GM12878 (cell line): Measurements from ENCODE around the gene SLC25A29.

Source experiments
- ATF3 ChIP-seq: IDR thresholded peaks from 2 replicates; pipeline ENCODE4 v1.6.1; 2011; ENCODE audit warnings: low read depth, mild to moderate bottlenecking, low read length, moderate library complexity, borderline replicate concordance; ENCODE audit errors: extremely low read depth
- CTCF ChIP-seq, 3 experiments: IDR thresholded peaks in 2 of 3; conservative IDR thresholded peaks in 1 of 3; 2 replicates each; pipeline ENCODE4 v1.5.1; 2011; ENCODE audit warnings: low read depth in 3 of 3, low read length in 3 of 3, mild to moderate bottlenecking in 3 of 3, control low read depth in 2 of 3, moderate library complexity in 2 of 3, inconsistent platforms in 1 of 3, mixed read lengths in 1 of 3; ENCODE audit not compliant: control insufficient read depth in 2 of 3, insufficient read depth in 1 of 3; ENCODE audit errors: extremely low read depth in 1 of 3
- EGR1 ChIP-seq, 2 experiments: IDR thresholded peaks; 1 replicate in 1 of 2; 2 replicates in 1 of 2; pipeline ENCODE4 v1.6.1; 2011 to 2012; ENCODE audit warnings: low read depth in 2 of 2, low read length in 2 of 2, borderline replicate concordance in 1 of 2, mild to moderate bottlenecking in 1 of 2, moderate library complexity in 1 of 2
- JUND ChIP-seq: IDR thresholded peaks from 2 replicates; pipeline ENCODE4 v1.6.1; 2012; ENCODE audit warnings: low read depth, mild to moderate bottlenecking, low read length, improper control_type of control experiment, moderate library complexity
- MTA2 ChIP-seq: fragments of 450-650 bp; IDR thresholded peaks from 2 replicates; pipeline ENCODE4 v1.6.1; 2016; ENCODE audit warnings: low read depth, mild to moderate bottlenecking, moderate library complexity
- MTA3 ChIP-seq: IDR thresholded peaks from 2 replicates; pipeline ENCODE4 v1.6.1; 2012; ENCODE audit warnings: low read length, inconsistent platforms, borderline replicate concordance
- NR2C2 ChIP-seq: IDR thresholded peaks from 2 replicates; pipeline ENCODE4 v1.6.1; 2011; ENCODE audit warnings: borderline replicate concordance, low read depth; ENCODE audit not compliant: control insufficient read depth, insufficient read length
- ZBTB11 ChIP-seq: fragments of 450-650 bp; formaldehyde crosslinking; IDR thresholded peaks from 2 replicates; pipeline ENCODE4 v1.5.0; 2022; ENCODE audit warnings: mild to moderate bottlenecking, missing genetic modification characterization

GRCh38 chr14:100313464-100314230 lies 7.4 kb upstream of the SLC25A29 start:
- TF ChIP-seq MTA3: no peak
- no peak for TF ChIP-seq NR2C2
- no peak for TF ChIP-seq MTA2
- no peak for TF ChIP-seq CTCF (IDR thresholded peaks at IDR 0.05 in 2 of 3, conservative IDR thresholded peaks at IDR 0.05 in 1 of 3; ENCODE audit: control insufficient read depth in 2 of 3, extremely low read depth in 1 of 3, insufficient read depth in 1 of 3, low read depth in 3 of 3, low read length in 3 of 3)
- TF ChIP-seq ATF3: no peak
- no peak for TF ChIP-seq EGR1 (IDR thresholded peaks at IDR 0.05; ENCODE audit: borderline replicate concordance in 1 of 2, low read depth in 2 of 2, low read length in 2 of 2)
- TF ChIP-seq ZBTB11 (CRISPR knock-in tag): no peak
- TF ChIP-seq JUND: no peak
